Peyer's patch (tissue), 4 donors: ENCODE results near the gene DNAI1.

Source experiments
- POLR2A ChIP-seq, 2 donors: fragments of 450-650 bp; IDR thresholded peaks; one replicate each; pipeline ENCODE4 v1.5.1; 2017; ENCODE audit warnings: antibody characterized with exemption in 2 of 2, mild to moderate bottlenecking in 2 of 2, moderate library complexity in 2 of 2
- TF ChIP-seq, protein P1 (sequence below), 6 experiments: fragments of 450-650 bp in 4 of 6; fragments of 200-600 bp in 2 of 6; sonication (generic) in 1 of 6; IDR thresholded peaks; one replicate each; pipeline ENCODE4 v1.5.1; 2017 to 2019; ENCODE audit warnings: antibody characterized with exemption in 6 of 6, mild to moderate bottlenecking in 3 of 6, moderate library complexity in 1 of 6

- TF ChIP-seq, protein P1, sequence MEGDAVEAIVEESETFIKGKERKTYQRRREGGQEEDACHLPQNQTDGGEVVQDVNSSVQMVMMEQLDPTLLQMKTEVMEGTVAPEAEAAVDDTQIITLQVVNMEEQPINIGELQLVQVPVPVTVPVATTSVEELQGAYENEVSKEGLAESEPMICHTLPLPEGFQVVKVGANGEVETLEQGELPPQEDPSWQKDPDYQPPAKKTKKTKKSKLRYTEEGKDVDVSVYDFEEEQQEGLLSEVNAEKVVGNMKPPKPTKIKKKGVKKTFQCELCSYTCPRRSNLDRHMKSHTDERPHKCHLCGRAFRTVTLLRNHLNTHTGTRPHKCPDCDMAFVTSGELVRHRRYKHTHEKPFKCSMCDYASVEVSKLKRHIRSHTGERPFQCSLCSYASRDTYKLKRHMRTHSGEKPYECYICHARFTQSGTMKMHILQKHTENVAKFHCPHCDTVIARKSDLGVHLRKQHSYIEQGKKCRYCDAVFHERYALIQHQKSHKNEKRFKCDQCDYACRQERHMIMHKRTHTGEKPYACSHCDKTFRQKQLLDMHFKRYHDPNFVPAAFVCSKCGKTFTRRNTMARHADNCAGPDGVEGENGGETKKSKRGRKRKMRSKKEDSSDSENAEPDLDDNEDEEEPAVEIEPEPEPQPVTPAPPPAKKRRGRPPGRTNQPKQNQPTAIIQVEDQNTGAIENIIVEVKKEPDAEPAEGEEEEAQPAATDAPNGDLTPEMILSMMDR (IDR thresholded peaks at IDR 0.05) = no peak
- TF ChIP-seq POLR2A (IDR thresholded peaks at IDR 0.05) = no peak
Observed at GRCh38 chr9:34456151-34456550, 2.5 kb upstream of the DNAI1 start.
